Activated CD4-positive, CD25-positive, alpha-beta regulatory T cell treated with anti-CD3 and anti-CD28 coated beads, Interleukin-2, amount 50 U/mL, for 16 hours (primary cell): ENCODE results near the gene SRD5A3.

ENCODE experiments used
- DNase-seq: peaks from one replicate; pipeline ENCODE4 v3.0.0-alpha.2; 2020; ENCODE audit warnings: low read depth, low spot score

The SRD5A3 gene

DNA sequence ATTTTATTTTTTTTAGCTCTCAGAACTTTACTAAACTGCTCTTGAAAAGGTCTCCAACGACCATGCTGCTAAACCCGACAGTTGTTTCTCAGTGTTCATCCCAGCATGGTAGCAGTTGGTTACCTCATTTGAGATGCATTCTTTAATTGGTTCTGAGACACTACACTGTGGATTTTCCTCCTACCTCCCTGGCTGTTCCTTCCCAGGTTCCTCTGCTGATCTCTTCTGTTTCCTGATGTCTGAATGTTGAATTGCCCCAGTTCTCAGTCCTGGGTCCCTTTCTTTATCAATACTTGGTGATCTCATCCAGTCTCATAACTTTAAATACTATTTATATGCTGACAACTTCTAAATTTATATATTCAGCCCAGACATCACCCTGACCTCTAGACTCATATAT is 30.7 kb downstream of the SRD5A3 start:
- no peak for DNase-seq

DNA sequence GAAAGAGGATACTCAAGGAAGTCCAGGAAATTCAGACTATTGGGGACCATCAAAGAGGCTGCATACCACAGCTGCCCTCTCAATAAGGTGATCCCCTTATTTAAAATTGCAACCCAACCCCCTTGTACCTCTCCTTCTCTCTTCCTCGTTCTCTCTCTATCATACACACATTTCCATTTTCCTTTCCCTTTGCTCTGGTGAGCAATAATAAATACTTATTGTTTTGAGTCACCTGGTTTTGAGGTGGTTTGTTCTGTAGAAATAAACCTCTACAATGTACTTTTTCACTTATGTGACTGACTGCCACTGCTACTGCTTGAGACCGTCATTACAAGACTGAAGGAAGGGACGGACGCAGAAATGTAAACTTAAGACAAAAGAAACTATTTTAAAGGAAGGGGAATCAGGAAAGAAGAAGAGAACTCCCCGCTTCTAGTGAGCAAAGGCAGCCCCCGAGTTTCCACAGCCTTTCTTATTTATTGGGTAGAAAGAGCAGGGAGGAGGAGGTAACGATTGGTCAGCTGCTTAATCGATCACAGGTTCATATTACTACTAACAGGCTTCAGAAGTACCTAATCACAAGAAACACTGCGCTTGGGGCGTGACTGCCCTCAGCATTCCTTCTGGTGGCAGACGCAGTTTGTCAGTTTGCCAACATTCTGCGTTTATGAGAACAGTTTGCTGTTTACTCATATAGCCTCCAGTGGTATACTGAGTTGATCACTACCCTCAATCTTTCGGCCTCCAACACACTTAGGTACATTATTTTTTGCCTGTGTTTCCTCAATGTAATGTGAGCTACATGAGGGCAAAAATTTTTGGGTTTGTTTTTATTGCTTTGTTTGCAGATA is 32.8 kb downstream of the SRD5A3 start:
- no peak for DNase-seq

DNA sequence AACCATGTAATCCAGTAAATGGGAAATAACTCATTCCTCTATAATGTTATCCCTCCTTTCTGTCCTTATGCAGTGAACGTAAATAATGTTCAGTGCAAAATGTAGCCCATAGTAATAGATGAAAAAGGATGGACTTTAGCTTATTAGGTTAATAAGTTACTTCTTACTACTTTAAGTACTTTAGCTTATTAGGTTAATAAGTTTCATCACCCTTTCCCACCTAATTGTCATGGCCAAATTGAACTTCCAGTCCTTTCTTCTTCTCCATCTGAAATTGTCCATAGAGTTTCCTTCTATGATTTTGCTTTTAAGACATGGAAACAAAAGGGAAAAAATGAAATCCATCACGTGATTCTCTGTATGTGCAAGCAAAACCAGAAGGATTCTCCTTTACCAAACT is 34.5 kb downstream of the SRD5A3 start:
- DNase-seq: no peak

DNA sequence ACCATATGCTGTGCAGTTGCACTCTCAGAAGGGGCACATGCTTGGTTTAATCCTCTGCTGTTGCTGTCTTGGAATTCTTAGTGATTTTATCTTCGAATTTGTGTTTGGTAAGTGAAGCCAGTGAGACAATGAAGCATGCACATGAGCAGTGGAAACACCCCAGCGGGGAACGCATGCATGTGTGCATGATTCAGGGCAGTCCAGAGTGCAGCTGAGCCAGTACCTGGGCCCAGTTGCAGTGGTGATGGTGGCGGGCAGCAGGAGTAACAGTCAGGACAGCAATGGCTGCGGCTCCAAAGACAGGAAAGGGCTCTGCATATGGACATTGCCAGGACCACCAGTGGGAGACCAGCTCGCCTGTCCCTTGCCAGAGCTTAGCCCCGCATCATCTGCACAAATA is 35.5 kb downstream of the SRD5A3 start:
- DNase-seq: no peak

DNA sequence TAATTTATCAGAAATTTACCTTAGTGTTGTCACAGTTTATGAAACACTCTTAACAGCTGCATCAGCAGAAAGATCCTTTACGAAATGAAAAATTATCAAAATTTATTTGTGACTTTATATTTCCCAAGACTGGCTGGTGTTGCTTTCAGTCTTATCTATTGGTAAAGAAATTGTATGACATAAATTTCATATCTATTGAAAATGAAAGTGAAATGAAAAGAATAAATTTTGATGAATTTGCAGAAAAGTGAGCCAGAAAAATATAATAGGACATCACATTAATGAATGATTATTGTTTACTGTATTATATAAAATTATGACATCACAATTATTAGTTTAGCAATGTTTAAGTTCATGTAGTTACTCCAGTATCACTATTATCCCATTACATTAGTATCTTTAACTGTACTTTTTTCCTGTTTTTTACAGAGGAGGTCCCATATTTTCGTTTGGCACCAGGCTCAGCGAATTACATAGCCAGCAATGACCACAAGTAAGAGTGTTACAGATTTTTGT is 36.5 kb downstream of the SRD5A3 start:
- no peak for DNase-seq

DNA sequence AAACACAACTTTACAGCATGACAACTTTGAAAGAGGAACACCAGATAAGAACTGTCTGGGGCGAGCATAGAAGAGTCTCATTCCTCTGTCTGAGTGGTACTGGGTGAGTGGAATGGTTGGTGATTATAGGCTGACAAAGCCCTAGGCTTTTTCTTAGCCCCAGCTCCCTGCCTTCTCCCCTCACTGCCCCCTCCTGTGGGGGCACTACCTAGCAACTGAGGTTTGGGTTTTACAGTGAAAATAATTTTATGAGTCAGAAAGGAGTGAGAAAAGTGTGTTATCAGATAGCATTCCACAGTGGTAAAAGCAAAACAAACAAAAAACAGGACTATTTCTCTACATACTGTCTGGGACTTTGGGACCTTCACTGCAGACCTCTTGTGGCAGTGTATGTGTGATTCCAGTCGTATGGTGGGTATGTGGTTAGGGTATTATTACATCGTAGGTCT is 39.2 kb downstream of the SRD5A3 start:
- DNase-seq: no peak

DNA sequence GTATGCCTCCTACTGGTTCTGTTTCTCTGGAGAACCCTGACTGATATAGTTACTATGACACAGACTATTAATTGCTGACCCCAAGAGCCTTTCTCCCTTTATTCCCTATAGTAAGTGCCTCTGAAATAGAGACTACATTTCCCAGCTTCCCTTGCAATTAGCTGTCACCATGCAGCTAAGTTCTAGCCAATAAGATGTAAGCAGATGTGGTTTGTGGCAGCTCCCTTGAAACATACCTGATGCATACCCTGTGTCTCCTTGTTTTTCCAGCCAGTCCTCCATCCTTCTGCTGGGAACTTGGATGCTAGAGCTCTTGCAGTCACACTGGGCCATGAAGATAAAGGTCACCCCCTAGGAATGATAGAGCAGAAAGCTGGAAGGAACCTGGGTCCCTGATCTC is 40.0 kb downstream of the SRD5A3 start:
- no peak for DNase-seq

DNA sequence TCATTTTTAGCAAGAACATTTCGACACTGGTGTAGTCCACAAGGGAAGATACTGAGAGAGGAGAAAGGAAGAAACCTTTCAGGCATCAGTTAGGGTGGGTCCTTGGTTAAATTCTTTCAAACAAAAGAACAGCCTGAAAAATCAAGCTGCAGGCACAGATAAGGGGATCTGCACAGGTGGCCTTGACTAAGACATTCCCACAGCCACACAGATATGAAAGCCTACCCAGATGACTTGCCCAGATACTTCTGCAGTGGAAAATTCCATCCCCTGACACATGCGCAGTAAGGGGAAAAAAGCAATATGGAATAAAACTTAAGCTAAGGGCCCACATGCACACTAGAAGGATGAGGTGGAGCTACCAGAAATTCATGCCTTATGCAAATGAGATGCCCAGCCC is 40.8 kb downstream of the SRD5A3 start:
- no peak for DNase-seq

DNA sequence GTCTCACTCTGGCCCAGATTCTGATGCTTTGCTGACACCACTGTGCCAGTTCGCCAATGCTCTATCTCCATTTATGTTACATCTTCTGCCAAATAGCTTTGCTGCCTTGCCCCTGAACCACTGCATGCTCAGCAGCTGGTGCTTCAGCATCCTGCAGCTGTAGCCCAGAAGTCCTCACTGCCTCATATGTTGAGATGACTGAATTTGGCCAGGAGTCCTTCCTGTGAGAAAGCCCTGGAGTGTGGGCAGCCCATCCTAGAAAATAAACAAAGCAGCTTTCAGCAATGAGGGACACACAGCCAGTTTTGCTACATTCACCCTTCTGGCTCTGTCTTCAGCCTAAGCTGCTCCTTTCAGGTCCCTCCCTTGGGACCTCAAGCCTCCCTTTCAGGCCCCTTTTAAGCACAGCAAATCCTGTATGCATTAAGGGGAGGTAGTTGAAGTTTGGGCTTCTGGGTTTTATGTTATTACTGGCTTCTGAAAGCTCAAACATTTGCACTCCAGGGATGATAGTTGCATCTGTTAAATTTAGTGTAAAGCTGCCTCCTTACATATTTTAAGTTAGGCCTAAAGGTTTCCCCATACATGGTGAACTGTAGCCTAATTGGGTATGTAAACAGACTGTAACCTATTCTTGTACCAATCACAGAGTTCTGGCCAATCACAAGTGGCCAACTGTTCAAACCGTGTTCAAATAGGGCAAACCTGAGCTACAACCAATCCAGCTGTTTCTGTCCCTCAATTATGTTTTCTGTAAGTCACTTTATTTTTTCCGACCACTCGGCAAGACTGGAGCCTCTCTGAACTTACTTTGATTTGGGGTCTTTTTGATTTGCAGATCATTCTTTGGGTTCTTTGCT is 47.6 kb downstream of the SRD5A3 start:
- DNase-seq: no peak

DNA sequence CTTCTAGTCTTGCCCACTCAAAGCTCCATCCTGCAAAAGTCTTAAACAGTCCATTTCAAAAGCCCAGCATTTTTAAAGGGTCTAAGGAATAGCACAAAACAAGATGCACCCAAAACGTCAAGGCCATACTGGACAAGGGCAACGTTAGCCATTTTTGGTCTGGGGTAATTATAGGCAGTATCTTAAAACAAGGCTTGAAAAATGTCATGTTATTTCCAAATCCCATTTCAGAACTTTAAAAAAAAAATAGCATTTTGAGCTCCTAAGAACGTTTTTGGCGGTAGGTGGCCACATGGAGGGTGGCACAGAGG is 49.1 kb downstream of the SRD5A3 start:
- DNase-seq: no peak

DNA sequence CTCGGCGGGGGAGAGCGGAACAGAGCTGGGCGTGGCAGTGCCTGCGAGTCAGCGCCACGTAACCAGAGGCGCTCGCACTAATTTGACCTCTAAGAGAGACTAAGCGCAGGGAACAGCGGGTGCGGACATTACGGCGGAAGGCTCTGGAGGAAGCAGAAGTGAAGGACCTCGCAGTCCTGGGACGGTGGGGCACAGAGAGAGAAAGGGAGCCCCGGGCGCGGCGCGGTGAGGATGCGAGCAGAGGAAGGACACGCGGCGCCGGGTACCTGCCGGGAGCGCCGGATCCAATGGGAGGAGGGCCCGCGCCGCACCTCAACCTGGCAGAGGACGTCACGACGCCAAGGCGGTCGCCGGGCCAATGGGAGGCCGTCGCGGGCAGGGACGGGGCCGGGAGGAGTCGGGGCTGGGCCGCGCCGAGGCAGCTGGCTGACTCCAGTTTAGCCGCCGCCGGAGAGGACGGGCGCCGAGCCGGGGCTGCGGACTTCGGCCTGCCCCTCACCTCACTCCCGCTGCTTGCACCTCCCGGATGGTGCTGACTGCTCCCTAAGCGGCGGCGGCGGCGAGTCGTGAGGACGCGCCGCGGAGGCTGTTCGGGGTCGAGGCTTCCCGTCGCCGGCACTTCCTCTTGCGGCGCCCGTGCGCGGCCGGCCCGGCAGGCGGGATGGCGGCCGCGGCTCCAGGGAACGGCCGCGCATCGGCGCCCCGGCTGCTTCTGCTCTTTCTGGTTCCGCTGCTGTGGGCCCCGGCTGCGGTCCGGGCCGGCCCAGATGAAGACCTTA is 49.7 kb downstream of the SRD5A3 start, which contains the start of gene TMEM165:
Gene TMEM165 (plus strand): TSS at position 429 of the 779 bp plus-strand sequence. CDS start 233 bp downstream, at position 662.
- peak; percentile 78 for DNase-seq

DNA sequence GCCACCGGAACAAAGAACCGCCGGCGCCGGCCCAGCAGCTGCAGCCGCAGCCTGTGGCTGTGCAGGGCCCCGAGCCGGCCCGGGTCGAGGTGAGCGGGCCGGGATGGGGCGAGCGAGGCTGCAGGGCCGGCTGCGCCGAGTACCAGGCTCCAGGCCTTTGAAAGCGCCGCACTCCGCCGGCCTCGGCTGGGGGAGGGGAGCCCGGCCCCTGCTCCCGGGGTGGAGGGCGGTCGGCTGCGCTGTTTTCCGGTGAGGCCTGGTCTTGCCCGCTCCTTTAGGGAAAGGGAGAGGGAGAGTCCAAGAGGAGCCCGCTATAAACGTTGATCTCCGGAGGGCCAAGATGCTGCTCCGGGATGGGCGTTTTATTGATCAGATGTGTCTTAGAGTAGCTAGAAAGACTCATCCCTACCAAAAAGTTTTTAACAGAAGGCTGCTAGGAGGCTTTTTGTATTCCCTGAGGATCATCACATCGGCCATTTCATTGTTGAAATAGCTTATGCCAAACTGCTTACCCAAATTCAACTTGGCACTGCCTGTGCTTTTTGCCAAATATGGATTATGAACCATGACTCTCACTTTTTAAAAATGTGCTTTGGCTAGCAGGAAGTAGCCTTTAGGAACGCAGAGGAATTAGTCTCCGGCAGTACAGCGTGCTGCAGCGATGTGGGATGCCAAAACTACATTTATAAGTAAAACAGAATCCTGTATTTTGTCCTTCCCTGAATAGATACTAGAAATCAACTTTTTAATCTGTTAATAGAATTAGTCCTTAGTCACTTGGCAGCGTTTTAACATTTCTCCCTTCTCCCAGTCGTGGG is 50.5 kb downstream of the SRD5A3 start:
- DNase-seq: no peak

DNA sequence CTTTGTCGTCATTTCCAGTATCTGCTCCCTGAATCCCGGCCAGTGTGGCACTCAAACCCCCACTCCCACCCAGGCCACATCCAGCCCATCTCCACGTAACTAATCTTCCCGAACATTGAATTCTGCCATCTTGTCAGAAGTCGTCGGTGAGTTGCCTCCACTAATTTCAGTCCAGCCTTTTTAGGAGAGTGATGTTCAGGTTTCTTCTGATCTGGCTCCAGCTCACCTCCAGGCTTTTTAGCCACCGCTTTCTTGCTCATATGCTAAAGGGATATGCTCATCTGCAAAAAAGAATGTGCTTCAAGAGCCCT is 51.0 kb downstream of the SRD5A3 start:
- no peak for DNase-seq

DNA sequence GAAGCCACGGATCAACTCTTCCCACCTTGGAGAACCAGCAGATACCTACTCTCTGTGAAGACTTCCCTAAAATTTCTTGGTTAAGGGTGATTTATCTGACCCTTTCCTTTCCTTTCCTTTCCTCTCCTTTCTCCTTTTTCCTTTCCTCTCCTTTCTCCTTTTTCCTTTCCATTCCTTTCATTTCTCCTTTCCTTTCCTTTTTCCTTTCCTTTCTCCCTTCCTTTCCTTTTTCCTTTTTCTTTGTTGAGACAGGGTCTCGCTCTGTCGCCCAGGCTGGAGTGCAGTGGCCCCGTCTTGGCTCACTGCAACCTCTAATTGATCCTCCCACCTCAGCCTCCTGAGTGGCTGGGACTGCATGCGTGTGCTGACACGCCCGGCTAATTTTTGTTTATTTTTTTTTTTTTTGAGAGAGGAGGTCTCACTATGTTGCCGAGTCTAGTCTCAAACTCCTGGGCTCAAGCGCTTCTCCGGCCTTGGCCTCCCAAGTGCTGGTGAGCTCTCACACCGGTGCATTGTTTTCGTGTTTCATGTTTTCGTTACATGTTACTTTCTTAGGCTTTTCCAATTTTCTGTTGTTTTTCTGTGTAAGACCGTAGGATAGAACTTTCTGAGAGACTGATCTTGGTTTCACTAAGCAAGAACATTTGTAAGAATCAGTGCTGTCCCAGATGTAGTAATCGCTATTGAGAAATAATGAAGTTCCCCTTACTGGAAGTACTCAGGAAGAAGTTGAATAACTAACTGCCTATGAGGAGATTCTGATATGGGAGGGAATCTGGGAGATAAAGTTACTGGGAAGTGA is 51.7 kb downstream of the SRD5A3 start:
- DNase-seq: no peak

DNA sequence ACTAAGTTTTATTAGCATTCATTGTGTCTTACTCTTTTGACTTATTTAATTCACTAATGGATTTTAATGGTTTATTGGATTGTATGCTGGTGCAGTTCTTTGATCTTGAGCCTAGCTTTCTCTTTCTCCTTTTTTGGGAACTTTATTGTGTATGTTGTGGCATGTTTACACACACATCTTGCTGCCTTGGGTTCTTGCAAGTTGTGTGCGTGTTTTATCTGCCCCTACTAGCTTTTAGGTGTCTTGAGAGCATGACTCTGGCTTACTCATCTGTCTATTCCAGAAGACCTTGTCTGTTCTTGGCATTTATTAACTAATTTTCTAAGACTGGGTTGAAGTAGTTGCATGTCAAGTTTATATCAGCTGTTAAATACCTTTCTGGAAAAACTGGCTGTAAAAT is 52.4 kb downstream of the SRD5A3 start:
- no peak for DNase-seq

DNA sequence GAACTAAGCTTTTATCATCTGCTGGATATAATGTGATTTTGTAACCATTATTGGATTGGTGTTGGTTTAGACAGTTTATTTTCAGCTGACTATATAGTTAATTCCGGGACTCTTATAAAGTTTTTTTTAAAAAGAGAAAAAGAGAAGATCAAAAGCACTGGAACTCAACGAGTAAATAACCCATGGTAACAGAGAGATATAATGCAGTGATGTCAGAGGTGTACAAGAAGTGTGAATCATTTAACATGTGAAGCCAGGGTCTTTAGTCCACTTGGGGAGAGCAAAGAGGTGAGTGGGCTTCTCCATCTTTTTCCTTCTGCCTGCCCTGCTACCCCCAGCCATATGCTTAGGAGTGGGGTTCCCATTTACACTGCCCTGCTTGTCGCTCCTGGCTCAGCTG is 52.9 kb downstream of the SRD5A3 start:
- no peak for DNase-seq

DNA sequence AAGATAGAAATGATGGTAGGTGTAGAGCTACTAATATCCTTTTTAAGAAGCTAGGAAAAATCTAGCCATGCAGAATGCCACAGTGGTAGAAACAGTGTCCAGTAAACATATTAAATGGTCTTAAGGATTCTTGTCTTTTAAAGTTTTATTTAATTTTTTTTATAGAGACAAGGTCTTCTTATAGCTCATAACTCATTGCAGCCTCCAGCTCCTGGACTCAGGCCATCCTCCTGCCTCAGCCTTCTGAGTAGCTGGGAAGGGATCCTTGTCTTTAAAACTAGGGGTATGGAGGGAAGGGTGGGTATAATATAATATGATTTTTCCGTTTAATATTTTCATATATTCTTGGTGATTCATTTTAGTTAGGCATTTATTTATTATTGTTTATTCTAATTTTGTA is 53.5 kb downstream of the SRD5A3 start:
- no peak for DNase-seq

DNA sequence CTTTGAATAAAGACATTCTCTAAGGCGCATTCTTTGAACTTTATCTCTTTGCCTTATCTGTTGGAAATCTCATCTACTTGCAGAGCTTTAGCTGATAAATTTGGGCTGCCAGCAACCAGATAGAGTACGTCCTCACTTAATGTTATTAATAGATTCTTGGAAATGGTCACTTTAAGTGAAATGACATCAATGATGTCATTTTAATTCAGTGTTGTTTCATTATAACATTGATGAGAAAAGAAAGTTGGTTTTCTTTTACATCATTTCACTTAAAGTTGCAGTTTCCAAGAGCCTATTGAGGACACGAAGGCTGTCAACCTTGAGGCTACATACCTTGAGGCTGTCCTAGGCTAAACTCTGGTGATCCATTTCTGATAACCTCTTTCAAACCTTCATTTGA is 59.0 kb downstream of the SRD5A3 start:
- DNase-seq: no peak

DNA sequence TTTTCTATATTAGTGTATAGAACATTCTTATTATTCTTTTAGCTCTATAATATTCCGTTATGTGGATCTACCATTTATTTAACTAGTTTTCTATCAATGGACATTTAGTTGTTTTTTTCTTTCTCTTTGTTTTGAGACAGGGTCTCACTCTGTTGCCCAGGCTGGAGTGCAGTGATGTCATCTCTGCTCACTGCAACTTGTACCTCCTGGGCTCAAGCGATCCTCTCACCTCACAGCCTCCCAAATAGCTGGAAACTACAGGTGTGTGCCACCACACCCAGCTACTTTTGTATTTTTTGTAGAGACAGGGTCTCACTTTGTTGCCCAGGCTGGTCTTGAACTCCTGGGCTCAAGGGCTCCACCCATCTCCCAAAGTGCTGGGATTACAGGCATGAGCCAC is 60.5 kb downstream of the SRD5A3 start:
- no peak for DNase-seq

DNA sequence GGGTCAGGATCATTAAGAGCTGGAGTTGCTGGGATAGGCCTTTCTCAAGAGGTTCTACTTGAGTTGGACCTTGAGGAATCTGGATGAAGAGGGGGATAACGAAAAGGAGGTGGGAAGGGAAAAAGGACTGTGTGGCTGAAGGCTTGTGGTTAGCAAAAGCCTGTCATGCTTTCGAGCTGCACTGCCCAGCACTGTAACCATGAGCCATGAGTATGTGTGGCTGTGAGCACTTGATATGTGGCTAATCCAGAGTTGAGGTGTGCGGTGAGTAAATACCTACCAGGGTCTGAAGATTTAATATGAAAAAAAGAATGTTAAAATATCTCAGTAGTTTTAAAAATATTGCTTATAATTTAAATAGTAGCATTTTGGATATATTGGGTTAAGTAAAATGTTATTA is 61.1 kb downstream of the SRD5A3 start:
- DNase-seq: no peak
